Neuron (in vitro differentiated cells): ENCODE results near the gene KDF1.
"Not testable (repeated sequence)": the region's sequence is repeated elsewhere in the genome, so short reads cannot be mapped to it uniquely, and the experiment has no call there.

Experiments used
- H2AFZ ChIP-seq: one replicate; pipeline ENCODE4 v1.6.1; 2013; ENCODE audit warnings: low read depth, mild to moderate bottlenecking, inconsistent platforms, low read length, moderate library complexity
- H3K27me3 ChIP-seq: one replicate; pipeline ENCODE4 v1.6.1; 2013; ENCODE audit warnings: low read length; ENCODE audit not compliant: insufficient read depth
- H3K36me3 ChIP-seq: one replicate; pipeline ENCODE4 v1.6.1; 2013; ENCODE audit warnings: low read length; ENCODE audit not compliant: insufficient read depth
- H3K4me1 ChIP-seq: one replicate; pipeline ENCODE4 v1.6.1; 2013; ENCODE audit warnings: low read length; ENCODE audit not compliant: insufficient read depth
- H3K4me3 ChIP-seq: 2 replicates; pipeline ENCODE4 v1.5.1; 2013; ENCODE audit warnings: mild to moderate bottlenecking, low read length, moderate library complexity
- H3K9me3 ChIP-seq: one replicate; pipeline ENCODE4 v1.6.1; 2013; ENCODE audit warnings: low read length

KDF1 gene

DNA sequence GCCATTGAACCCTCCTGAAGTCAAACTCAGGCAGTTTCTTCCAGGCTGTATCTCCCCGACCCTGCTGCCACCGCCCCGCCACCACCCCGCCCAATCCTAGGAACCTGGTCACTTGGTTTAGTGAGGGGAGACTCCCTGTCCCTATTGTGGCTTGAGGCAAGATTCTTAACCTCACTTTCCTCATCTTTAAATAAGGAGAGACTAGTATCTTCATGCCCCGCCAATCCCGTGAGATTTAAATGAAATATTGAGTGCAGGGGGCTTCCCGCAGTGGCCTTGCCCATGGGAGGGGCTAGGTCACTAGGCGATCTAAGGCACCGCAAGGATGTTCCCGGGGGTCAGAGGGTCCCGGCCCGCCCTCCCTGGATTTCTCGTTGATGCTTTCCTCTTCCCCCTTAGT, 998 bp downstream of the KDF1 start:
- no peaks in the 10 kb centered on the region for H3K9me3 ChIP-seq
- H3K36me3 ChIP-seq, result no peaks in the 10 kb centered on the region
- H3K4me3 ChIP-seq, result no peak overlapping the region
- no peak overlapping the region for H2AFZ ChIP-seq
- H3K27me3 ChIP-seq, result peaks cover 66% of the 10 kb centered on the region
- peaks cover 3% of the 10 kb centered on the region for H3K4me1 ChIP-seq

DNA sequence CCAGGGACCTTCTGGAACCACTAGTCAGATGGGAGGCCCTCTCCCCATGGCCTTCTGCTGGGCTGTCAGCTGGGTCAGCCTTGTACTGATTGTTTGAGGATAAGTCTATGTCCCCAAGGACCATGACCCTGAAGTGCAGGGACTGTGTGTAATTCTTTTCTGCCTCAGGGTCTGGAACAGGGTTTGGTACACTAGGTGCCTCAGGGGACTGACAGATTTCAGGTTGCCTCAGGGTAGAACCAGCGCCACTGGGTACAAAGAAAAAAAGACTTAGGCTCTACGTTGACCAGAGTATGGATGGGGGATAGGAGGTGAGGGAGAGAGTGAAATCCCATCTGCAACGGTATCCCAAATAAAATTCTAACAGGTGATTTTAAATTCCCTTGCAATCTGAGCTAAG, 3.0 kb downstream of the KDF1 start:
- peaks cover 3% of the 10 kb centered on the region for H3K4me1 ChIP-seq
- H2AFZ ChIP-seq, result no peak overlapping the region
- no peak overlapping the region for H3K4me3 ChIP-seq
- H3K9me3 ChIP-seq, result no peaks in the 10 kb centered on the region
- peaks cover 60% of the 10 kb centered on the region for H3K27me3 ChIP-seq
- H3K36me3 ChIP-seq, result no peaks in the 10 kb centered on the region

DNA sequence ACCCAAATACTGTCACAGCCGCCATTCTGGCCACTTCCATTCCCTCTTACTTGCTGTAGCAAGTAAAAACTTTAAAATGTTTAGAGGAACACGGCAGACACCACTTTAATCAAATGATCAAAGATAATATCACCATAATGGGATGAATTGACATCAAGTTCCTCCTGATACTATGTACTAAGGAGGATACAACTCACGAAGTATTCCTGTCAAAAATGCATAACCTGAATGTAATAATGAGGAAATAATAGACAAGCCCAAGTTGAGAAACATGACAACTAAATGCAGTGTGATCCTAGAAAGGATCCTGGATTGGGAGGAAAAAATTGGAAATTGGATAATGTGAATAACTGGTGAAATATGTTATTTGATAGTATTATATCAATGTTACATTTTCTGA, 3.9 kb downstream of the KDF1 start:
- Histone ChIP-seq H3K9me3 (no peaks in the 10 kb centered on the region), H3K36me3 (no peaks in the 10 kb centered on the region), H3K4me3 (no peak overlapping the region), H2AFZ (no peak overlapping the region), H3K27me3 (peaks cover 50% of the 10 kb centered on the region), H3K4me1 (peaks cover 3% of the 10 kb centered on the region)

DNA sequence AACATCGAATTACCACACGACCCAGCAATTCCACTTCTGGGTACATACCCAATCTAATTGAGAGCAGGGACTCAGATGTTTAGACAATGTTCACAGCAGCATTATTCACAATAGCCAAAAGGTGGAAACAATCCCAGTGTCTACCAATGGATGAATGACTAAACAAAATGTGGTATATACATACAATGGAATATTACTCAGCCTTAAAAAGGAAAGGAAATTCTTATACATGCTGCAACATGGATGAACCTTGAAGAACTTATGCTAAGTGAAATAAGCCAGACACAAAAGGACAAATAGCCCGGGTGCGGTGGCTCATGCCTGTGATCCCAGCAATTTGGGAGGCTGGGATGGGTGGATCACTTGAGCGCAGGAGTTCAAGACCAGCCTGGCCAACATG, 6.9 kb downstream of the KDF1 start:
- Histone ChIP-seq H3K4me1 (no peaks in the 10 kb centered on the region), H2AFZ (no peak overlapping the region), H3K36me3 (no peaks in the 10 kb centered on the region), H3K9me3 (no peaks in the 10 kb centered on the region), H3K27me3 (peaks cover 21% of the 10 kb centered on the region), H3K4me3 (no peak overlapping the region)

DNA sequence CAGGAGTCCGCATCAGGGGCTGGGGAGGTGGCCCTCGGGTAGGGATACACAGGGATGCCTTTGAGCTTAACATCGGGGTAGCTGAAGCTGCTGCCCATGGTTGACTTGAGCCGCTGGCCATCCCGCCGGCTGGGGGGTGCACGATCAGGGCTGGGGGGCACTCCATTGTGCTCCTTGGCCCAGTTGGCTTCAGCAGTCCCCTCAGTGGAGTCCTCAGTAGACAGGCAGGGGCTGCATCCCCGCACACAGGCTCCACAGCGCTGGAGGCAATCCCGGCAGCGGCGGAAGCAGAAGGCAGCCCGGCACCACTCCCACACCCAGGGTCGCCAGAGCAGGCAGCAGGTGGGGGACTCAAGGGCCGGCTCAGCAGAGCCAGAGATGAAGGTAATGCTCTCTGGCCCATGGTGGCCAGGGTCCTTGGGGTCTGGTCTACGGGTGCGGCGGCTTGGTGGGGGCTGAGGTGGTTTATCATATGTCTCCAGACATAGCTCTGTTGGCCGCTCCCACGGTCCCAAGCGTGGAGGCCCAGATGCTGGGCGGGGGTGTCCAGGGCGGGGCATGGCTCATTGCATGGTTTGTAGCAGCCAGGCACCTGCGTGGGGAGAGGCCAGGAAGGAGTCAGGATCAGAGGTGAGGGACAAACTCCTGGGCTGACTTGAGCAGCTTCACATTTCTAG, 8.3 kb downstream of the KDF1 start:
- Histone ChIP-seq H3K4me1 (no peaks in the 10 kb centered on the region), H2AFZ (no peak overlapping the region), H3K27me3 (peaks cover 11% of the 10 kb centered on the region), H3K36me3 (peaks cover 3% of the 10 kb centered on the region), H3K4me3 (no peak overlapping the region), H3K9me3 (no peaks in the 10 kb centered on the region)

DNA sequence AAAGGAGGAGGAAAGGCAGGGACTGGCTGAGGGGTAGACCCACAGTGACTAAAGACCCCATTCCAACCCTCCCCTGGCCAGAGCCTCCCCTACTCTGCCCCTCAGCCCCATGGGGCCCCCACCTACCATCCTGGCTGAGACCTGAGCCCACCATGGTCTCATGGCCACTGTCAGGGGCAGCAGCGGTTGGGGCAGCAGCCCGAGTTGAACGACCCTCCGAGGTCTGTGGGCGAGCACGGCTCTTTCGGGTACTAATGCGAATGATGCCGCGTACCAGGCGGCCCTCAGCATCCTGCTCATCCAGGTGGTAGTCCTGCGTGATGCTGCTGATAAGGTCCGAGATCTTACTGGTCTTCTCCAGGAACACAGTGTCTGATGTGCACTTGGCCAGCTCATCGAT, 9.1 kb downstream of the KDF1 start:
- H3K36me3 ChIP-seq, result peaks cover 9% of the 10 kb centered on the region
- no peaks in the 10 kb centered on the region for H3K9me3 ChIP-seq
- H3K27me3 ChIP-seq, result peaks cover 5% of the 10 kb centered on the region
- H2AFZ ChIP-seq, result no peak overlapping the region
- no peak overlapping the region for H3K4me3 ChIP-seq
- H3K4me1 ChIP-seq, result no peaks in the 10 kb centered on the region

DNA sequence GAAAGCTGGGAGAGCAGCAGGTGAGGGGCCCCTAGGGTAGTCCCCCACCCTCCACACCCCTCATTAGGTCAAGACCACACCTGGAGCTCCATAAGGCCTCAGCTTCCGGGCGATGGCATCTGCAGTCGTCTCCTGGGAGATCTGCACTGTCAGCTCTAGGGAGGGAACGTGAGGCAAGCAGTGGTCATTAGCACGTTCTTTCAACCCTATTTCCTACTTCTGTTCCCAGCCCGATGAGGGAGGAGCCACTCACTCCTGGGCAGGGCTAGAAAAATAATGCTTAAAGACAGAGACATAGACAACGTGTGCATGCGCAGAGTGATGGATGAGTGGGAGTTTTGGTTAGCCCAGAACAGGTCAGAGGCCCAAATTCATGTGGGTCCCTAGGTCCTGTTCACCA, 9.7 kb downstream of the KDF1 start:
- no peaks in the 10 kb centered on the region for H3K9me3 ChIP-seq
- no peak overlapping the region for H2AFZ ChIP-seq
- no peaks in the 10 kb centered on the region for H3K27me3 ChIP-seq
- H3K4me3 ChIP-seq, result no peak overlapping the region
- peaks cover 15% of the 10 kb centered on the region for H3K36me3 ChIP-seq
- H3K4me1 ChIP-seq, result no peaks in the 10 kb centered on the region

DNA sequence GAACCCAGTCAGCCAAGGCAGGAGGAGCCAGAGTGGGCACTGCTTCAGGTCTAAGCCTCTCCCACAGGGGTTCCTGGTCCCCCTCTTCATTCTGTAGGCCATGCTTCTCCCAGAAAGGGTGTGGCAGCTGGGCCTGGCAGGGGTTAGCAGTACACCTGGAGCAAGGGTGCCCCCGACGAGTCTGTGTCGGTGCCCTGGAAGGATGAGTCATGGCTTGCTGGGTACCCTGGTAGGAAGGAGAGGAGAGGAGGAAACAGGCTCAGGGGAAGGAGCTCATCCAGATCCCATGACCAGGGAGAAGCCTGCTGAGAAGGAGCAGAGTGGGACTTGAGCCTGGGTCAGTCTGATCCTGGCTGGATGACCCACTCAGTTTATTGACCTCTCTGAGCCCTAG, 10.3 kb downstream of the KDF1 start:
- Histone ChIP-seq H3K4me1 (no peaks in the 10 kb centered on the region), H3K27me3 (no peaks in the 10 kb centered on the region), H2AFZ (no peak overlapping the region), H3K36me3 (peaks cover 22% of the 10 kb centered on the region), H3K9me3 (no peaks in the 10 kb centered on the region), H3K4me3 (no peak overlapping the region)

DNA sequence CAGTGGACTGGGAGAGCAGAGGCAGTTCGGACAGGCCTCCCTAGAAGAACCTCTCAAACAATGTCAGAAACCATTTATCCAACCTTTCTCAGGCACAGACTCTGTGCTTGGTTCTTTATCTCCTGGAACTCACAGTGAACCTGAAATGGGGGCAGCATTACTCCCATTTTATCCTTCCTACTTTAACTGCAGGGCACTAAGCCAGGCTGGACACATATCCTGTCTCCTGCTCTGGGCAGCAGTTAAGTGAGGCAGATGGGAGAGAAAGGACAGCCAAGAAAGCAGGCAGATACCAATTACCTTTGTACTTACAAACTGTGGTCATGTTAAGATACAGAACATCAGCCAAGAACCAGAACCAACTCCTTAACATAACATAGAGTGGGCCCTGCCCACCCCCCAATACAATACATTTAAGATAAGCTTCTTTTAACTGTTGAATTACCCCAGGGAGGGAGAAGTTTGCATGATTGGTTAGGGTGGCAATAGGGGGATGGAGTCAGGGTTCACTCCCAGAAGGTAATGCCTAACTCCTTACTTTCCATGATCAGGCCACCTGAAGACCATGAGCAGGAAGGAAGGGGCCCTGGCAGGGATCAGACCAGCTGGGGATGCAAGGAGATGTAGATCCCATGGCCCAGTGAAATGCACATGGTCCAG, 10.9 kb downstream of the KDF1 start:
- Histone ChIP-seq H3K9me3 (no peaks in the 10 kb centered on the region), H3K4me3 (no peak overlapping the region), H3K27me3 (no peaks in the 10 kb centered on the region), H3K4me1 (no peaks in the 10 kb centered on the region), H2AFZ (no peak overlapping the region), H3K36me3 (peaks cover 26% of the 10 kb centered on the region)

DNA sequence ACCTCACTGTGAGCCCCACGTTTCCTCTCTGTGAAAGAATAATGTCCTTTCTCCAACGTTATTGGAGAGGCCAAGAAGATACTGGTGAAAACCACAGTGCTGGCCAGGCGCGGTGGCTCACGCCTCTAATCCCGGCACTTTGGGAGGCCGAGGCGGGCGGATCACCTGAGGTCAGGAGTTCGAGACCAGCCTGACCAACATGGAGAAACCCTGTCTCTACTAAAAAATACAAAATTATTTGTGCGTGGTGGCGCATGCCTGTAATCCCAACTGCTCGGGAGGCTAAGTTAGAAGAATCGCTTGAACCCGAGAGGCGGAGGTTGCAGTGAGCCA, 11.6 kb downstream of the KDF1 start:
- H3K9me3 ChIP-seq, H3K27me3 ChIP-seq, H3K4me3 ChIP-seq, H2AFZ ChIP-seq, H3K4me1 ChIP-seq: not testable (repeated sequence)
- H3K36me3 ChIP-seq, result peaks cover 31% of the 10 kb centered on the region

DNA sequence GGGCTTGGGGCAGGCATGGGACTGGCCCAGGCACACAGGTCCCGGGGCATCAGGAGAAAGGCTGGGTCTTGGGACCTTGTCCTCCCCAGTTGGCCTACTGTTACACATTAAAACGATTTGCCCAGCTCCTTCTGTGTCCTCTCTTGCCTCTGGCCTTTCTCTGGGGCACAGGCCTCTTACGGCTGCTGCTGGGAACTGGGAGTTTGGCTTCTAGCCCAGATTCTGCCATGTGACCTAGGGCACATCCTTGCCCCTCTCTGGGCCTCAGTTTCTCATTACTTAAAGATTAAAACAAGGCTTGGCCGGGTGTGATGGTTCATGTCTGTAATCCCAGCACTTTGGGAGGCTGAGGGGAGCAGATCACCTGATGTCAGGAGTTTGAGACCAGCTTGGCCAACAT, 14.0 kb downstream of the KDF1 start:
- no peaks in the 10 kb centered on the region for H3K9me3 ChIP-seq
- H3K4me1 ChIP-seq, result no peaks in the 10 kb centered on the region
- H2AFZ ChIP-seq, result no peak overlapping the region
- H3K36me3 ChIP-seq, result peaks cover 54% of the 10 kb centered on the region
- no peaks in the 10 kb centered on the region for H3K27me3 ChIP-seq
- no peak overlapping the region for H3K4me3 ChIP-seq

DNA sequence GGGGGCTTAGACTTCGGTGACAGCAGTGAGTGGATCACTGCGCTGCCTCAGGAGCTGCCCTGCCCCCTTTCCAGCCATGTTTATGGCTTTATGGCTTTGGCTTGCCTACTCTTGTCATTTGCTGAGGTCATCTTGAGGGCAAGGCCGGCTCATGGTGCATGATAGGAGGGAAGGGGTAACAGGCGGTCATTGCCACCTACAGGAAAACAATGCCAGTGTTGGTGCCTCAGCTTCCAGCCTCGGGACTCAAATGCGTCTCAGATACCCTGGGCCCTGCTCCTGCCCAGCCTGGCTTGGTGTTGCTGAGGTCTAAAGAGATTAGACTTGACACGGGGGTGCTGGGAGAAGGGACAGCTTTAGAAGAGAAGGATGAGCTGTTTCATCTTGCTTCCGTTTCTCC, 14.5 kb downstream of the KDF1 start:
- Histone ChIP-seq H3K4me3 (no peak overlapping the region), H2AFZ (no peak overlapping the region), H3K36me3 (peaks cover 56% of the 10 kb centered on the region), H3K27me3 (no peaks in the 10 kb centered on the region), H3K9me3 (no peaks in the 10 kb centered on the region), H3K4me1 (no peaks in the 10 kb centered on the region)

DNA sequence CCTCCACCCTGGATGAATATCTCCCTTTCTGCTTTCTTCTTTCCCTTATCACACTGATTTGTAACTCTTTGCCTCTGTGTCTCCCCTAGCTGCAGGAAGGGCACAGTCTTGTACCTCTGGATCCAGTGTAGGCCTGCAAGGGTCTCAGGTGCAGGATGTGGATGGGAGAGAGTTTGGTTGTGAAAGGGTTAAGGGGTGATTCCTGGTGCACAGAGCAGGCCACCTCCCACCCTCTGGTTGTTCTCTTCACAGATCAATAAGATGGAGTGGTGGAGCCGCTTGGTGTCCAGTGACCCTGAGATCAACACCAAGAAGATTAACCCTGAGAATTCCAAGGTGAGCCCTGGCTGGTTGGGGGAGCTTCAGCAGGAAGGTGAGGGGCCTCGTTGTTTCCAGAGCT, 15.1 kb downstream of the KDF1 start:
- peaks cover 56% of the 10 kb centered on the region for H3K36me3 ChIP-seq

DNA sequence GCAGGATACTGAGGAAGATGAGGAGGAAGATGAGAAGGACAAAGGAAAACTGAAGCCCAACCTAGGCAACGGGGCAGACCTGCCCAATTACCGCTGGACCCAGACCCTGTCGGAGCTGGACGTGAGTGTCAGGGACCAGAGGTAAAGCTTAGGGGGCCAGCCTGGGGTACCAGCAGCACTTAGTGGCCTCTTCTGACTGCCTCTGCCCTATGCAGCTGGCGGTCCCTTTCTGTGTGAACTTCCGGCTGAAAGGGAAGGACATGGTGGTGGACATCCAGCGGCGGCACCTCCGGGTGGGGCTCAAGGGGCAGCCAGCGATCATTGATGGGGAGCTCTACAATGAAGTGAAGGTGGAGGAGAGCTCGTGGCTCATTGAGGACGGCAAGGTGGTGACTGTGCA, 17.6 kb downstream of the KDF1 start:
- Histone ChIP-seq H3K27me3 (no peaks in the 10 kb centered on the region), H3K4me1 (no peaks in the 10 kb centered on the region), H3K9me3 (no peaks in the 10 kb centered on the region), H3K4me3 (no peak overlapping the region), H2AFZ (no peak overlapping the region), H3K36me3 (peaks cover 65% of the 10 kb centered on the region)

More for the DNA sequence above, 15.1 kb downstream of the KDF1 start:
- Histone ChIP-seq H3K27me3 (no peaks in the 10 kb centered on the region), H2AFZ (no peak overlapping the region), H3K9me3 (no peaks in the 10 kb centered on the region), H3K4me1 (no peaks in the 10 kb centered on the region), H3K4me3 (no peak overlapping the region)
